Measurements from ENCODE around the gene SERPINA12.

DNA sequence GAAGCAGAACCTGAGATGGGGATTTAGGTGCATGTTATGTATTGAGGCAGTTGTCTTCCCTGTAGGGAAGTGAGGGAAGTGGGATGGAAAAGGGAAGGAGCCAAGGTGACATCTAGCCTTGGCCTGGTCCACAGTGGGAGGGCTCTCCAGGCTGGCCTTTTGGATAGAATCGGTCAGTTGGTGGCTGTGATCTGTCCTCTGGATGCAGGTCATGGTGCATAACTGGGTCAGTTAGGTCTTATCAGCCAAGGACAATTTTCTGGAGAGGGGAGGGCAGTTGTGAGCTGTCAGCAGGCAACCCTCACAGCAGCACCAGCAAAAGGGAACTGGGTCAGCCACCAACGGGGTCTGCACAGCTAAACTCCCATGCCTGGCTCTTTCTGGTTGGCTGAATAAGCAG lies 9.6 kb downstream of the SERPINA12 start:
- TF ChIP-seq POLR2AphosphoS5 (IDR thresholded peaks at IDR 0.05; ENCODE audit: low read depth) (no peak), EZH2phosphoT487 (IDR thresholded peaks at IDR 0.05; ENCODE audit: unreplicated experiment) (no peak), JUNB (IDR thresholded peaks at IDR 0.05; ENCODE audit: unreplicated experiment) (no peak), CREB1 (CRISPR knock-in tag; IDR thresholded peaks at IDR 0.05; ENCODE audit: low read depth) (no peak), EZH2 (IDR thresholded peaks at IDR 0.05; ENCODE audit: low read depth, unreplicated experiment) (no peak), ZNF114 (CRISPR knock-in tag; IDR thresholded peaks at IDR 0.05) (no peak), ZNF331 (CRISPR knock-in tag; IDR thresholded peaks at IDR 0.05; ENCODE audit: low read depth) (no peak)
- TF ChIP-seq, protein P1, sequence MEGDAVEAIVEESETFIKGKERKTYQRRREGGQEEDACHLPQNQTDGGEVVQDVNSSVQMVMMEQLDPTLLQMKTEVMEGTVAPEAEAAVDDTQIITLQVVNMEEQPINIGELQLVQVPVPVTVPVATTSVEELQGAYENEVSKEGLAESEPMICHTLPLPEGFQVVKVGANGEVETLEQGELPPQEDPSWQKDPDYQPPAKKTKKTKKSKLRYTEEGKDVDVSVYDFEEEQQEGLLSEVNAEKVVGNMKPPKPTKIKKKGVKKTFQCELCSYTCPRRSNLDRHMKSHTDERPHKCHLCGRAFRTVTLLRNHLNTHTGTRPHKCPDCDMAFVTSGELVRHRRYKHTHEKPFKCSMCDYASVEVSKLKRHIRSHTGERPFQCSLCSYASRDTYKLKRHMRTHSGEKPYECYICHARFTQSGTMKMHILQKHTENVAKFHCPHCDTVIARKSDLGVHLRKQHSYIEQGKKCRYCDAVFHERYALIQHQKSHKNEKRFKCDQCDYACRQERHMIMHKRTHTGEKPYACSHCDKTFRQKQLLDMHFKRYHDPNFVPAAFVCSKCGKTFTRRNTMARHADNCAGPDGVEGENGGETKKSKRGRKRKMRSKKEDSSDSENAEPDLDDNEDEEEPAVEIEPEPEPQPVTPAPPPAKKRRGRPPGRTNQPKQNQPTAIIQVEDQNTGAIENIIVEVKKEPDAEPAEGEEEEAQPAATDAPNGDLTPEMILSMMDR (conservative IDR thresholded peaks at IDR 0.05; ENCODE audit: low read depth in 2 of 2): no peak
- TF ChIP-seq, protein P2, sequence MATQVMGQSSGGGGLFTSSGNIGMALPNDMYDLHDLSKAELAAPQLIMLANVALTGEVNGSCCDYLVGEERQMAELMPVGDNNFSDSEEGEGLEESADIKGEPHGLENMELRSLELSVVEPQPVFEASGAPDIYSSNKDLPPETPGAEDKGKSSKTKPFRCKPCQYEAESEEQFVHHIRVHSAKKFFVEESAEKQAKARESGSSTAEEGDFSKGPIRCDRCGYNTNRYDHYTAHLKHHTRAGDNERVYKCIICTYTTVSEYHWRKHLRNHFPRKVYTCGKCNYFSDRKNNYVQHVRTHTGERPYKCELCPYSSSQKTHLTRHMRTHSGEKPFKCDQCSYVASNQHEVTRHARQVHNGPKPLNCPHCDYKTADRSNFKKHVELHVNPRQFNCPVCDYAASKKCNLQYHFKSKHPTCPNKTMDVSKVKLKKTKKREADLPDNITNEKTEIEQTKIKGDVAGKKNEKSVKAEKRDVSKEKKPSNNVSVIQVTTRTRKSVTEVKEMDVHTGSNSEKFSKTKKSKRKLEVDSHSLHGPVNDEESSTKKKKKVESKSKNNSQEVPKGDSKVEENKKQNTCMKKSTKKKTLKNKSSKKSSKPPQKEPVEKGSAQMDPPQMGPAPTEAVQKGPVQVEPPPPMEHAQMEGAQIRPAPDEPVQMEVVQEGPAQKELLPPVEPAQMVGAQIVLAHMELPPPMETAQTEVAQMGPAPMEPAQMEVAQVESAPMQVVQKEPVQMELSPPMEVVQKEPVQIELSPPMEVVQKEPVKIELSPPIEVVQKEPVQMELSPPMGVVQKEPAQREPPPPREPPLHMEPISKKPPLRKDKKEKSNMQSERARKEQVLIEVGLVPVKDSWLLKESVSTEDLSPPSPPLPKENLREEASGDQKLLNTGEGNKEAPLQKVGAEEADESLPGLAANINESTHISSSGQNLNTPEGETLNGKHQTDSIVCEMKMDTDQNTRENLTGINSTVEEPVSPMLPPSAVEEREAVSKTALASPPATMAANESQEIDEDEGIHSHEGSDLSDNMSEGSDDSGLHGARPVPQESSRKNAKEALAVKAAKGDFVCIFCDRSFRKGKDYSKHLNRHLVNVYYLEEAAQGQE (IDR thresholded peaks at IDR 0.05; ENCODE audit: unreplicated experiment): no peak
- TF ChIP-seq, protein P3, sequence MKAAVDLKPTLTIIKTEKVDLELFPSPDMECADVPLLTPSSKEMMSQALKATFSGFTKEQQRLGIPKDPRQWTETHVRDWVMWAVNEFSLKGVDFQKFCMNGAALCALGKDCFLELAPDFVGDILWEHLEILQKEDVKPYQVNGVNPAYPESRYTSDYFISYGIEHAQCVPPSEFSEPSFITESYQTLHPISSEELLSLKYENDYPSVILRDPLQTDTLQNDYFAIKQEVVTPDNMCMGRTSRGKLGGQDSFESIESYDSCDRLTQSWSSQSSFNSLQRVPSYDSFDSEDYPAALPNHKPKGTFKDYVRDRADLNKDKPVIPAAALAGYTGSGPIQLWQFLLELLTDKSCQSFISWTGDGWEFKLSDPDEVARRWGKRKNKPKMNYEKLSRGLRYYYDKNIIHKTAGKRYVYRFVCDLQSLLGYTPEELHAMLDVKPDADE (IDR thresholded peaks at IDR 0.05): no peak
